K562 (cell line): ENCODE results near the gene ZYG11A. TPM values are rescaled to one million over a fixed set of nuclear protein-coding genes. Genes with fewer than 3 reads are reported as not detected.

Experiments
- ATAC-seq: fragments of 200-7000 bp; cut with Tn5 transposase; 3 replicates; pipeline ENCODE4 v1.9.1; 2020; ENCODE audit warnings: moderate library complexity
- BruUV-seq: library from RNA; stranded (reverse); fragments of 400-500 nt; replicated peaks from 2 replicates; lab custom pipeline; 2021; lab: Mats Ljungman, UMichigan
- CTCF ChIA-PET: fragments of 300-600 bp; formaldehyde crosslinking; extraction: SDS; loops from one replicate; lab custom pipeline; 2021; ENCODE audit warnings: low intra/inter-chr PET ratio; lab: Yijun Ruan, JAX
- POLR2A ChIA-PET: fragments of 300-600, 350-650 bp; sonication (Branson Sonifier 250); formaldehyde crosslinking; extraction: SDS; loops from one replicate; lab custom pipeline; 2021; ENCODE audit warnings: antibody characterized with exemption, inconsistent platforms; lab: Yijun Ruan, JAX
- DNase-seq, 4 experiments: peaks; one replicate each; pipeline versions ENCODE4 v3.0.0 to v3.0.0-alpha.2; 2011 to 2018; ENCODE audit warnings: low spot score in 3 of 4, mixed read lengths in 3 of 4; ENCODE audit errors: extremely low read depth in 1 of 4
- FAIRE-seq: peaks from 2 replicates; lab custom pipeline; 2011; peaks lifted over from hg19 to GRCh38; lab: Jason Lieb, UNC
- H2AFZ ChIP-seq: 2 replicates; pipeline ENCODE4 v1.6.0; 2011; ENCODE audit warnings: low read depth, low read length, control low read depth, inconsistent platforms
- H3K27ac ChIP-seq: fragments of 200-600 bp; 3 replicates; pipeline ENCODE4 v1.8.0; 2011; ENCODE audit warnings: low read depth, mild to moderate bottlenecking, control low read depth, inconsistent platforms, low read length, moderate library complexity, mixed read lengths; ENCODE audit errors: extremely low read depth
- H3K27me3 ChIP-seq, 2 experiments: fragments of 300-600 bp in 1 of 2; 2 replicates in 1 of 2; 3 replicates in 1 of 2; pipeline versions ENCODE4 v1.6.0 to v1.8.0; 2011; ENCODE audit warnings: inconsistent platforms in 2 of 2, low read length in 2 of 2, mild to moderate bottlenecking in 1 of 2, mixed read lengths in 1 of 2, moderate library complexity in 1 of 2; ENCODE audit not compliant: control insufficient read depth in 2 of 2, insufficient read depth in 2 of 2
- H3K36me3 ChIP-seq: fragments of 300-600 bp; 3 replicates; pipeline ENCODE4 v1.8.0; 2011; ENCODE audit warnings: mild to moderate bottlenecking, low read length, inconsistent platforms; ENCODE audit not compliant: control insufficient read depth, insufficient read depth
- H3K4me1 ChIP-seq, 2 experiments: fragments of 200-600 bp in 1 of 2; replicated peaks in 1 of 2; 2 replicates in 1 of 2; 3 replicates in 1 of 2; pipeline versions ENCODE4 v1.5.1 to v1.8.0; 2011; ENCODE audit warnings: inconsistent platforms in 2 of 2, low read length in 2 of 2, mild to moderate bottlenecking in 1 of 2, mixed read lengths in 1 of 2, moderate library complexity in 1 of 2; ENCODE audit not compliant: control insufficient read depth in 2 of 2, insufficient read depth in 2 of 2
- H3K4me2 ChIP-seq: 2 replicates; pipeline ENCODE4 v1.6.1; 2011; ENCODE audit warnings: low read length, control low read depth, inconsistent platforms, mixed read lengths; ENCODE audit not compliant: insufficient read depth
- H3K4me3 ChIP-seq: fragments of 200-600 bp; sonication (generic), shearing (Covaris generic); 2 replicates; pipeline ENCODE4 v1.5.1; 2016; ENCODE audit warnings: control low read depth, inconsistent platforms
- H3K79me2 ChIP-seq: fragments of 200-600 bp; 3 replicates; pipeline ENCODE4 v1.8.0; 2011; ENCODE audit warnings: low read length, inconsistent platforms; ENCODE audit not compliant: control insufficient read depth, insufficient read depth
- H3K9ac ChIP-seq, 2 experiments: 2 replicates each; pipeline versions ENCODE4 v1.6.0 to v1.6.1; 2011; ENCODE audit warnings: low read depth in 2 of 2, low read length in 2 of 2, control low read depth in 1 of 2, inconsistent platforms in 1 of 2, mild to moderate bottlenecking in 1 of 2, mixed read lengths in 1 of 2; ENCODE audit not compliant: insufficient read depth in 1 of 2
- H3K9me1 ChIP-seq: one replicate; pipeline ENCODE4 v1.6.0; 2011; ENCODE audit warnings: inconsistent platforms, mild to moderate bottlenecking, low read length, moderate library complexity; ENCODE audit not compliant: control insufficient read depth, insufficient read depth
- H3K9me3 ChIP-seq: replicated peaks from 2 replicates; pipeline ENCODE4 v1.5.1; 2011; ENCODE audit warnings: low read depth, low read length, inconsistent platforms; ENCODE audit not compliant: control insufficient read depth, insufficient read depth
- H4K20me1 ChIP-seq: replicated peaks from 2 replicates; pipeline ENCODE4 v1.6.1; 2011; ENCODE audit warnings: low read length, inconsistent platforms, mixed read lengths; ENCODE audit not compliant: control insufficient read depth, insufficient read depth
- CTBP1 ChIP-seq: fragments of 450-650 bp; IDR thresholded peaks from 2 replicates; pipeline ENCODE4 v1.6.1; 2016; ENCODE audit warnings: borderline replicate concordance
- KDM4B ChIP-seq, 2 experiments: fragments of 450-650 bp in 1 of 2; sonication (generic) in 1 of 2; IDR thresholded peaks; 2 replicates each; pipeline ENCODE4 v1.6.1; 2016 to 2017; ENCODE audit warnings: borderline replicate concordance in 2 of 2, antibody characterized with exemption in 1 of 2, low read depth in 1 of 2, mild to moderate bottlenecking in 1 of 2
- NKRF ChIP-seq: fragments of 450-650 bp; IDR thresholded peaks from 2 replicates; pipeline ENCODE4 v1.6.1; 2016; ENCODE audit warnings: borderline replicate concordance
- ZNF592 ChIP-seq: fragments of 450-650 bp; IDR thresholded peaks from 2 replicates; pipeline ENCODE4 v1.6.1; 2017; ENCODE audit warnings: antibody characterized with exemption, mild to moderate bottlenecking
- ZNF696 ChIP-seq: fragments of 250-450 bp; sonication (Bioruptor Pico); conservative IDR thresholded peaks from 2 replicates; pipeline ENCODE4 v1.4.0; 2020; ENCODE audit warnings: mild to moderate bottlenecking, moderate library complexity
- WGBS: fragments of 100-300 bp; shearing (Covaris generic); methylation state at CpG from one replicate; pipeline ENCODE4 v1.1.6; 2016; ENCODE audit warnings: low coverage, mixed read lengths; ENCODE audit not compliant: insufficient coverage; ENCODE audit errors: missing lambda C conversion rate; 5-methylcytosine and 5-hydroxymethylcytosine counted together
- in situ Hi-C: fragments of 300-500 bp; cut with MboI; formaldehyde crosslinking; loops from 4 replicates; pipeline ENCODE4 v1.15.0; 2018; ENCODE audit warnings: inconsistent platforms, mixed read lengths
- intact Hi-C: fragments of 100-400 bp; cut with micrococcal nuclease; formaldehyde crosslinking; loops from 2 replicates; pipeline ENCODE4 v1.14.2; 2022
- polyA plus RNA-seq, 8 experiments: library from polyadenylated mRNA; depleted of rRNA in 4 of 8; stranded (reverse) in 5 of 8; unstranded in 3 of 8; fragments of >200 nt; fragmentation: Nextera tagmentation in 2 of 8; fragmentation: Illumina TruSeq in 1 of 8; extraction: Ambion mirVana in 2 of 8; extraction: Trizol in 1 of 8; gene quantifications; 2 replicates each; pipeline versions ENCODE4 v1.2.1 to v1.2.3, GENCODE V29; 2011 to 2014; ENCODE audit warnings: inconsistent platforms in 1 of 8, missing spikeins in 1 of 8
- total RNA-seq, 7 experiments: library from RNA; depleted of rRNA in 6 of 7; stranded (reverse); fragments of >200 nt in 6 of 7; fragmentation: Illumina TruSeq in 2 of 7; extraction: Trizol in 2 of 7; gene quantifications; 2 replicates each; pipeline versions ENCODE4 v1.2.1 to v1.2.3, GENCODE V29; 2011 to 2021; ENCODE audit warnings: low replicate concordance in 1 of 7

The ZYG11A gene
- total and polyA plus RNA-seq, 9 of the 15 experiments (the other 6 are each of a cell fraction or from before 2014, with no cell fraction given): 4.5 to 21.9 (median 14.0) TPM

- Histone ChIP-seq H3K9me3 (no peaks in the 10 kb centered on the region), H3K4me2 (peak overlapping the region; percentile 73), H3K9me1 (no peaks in the 10 kb centered on the region), H2AFZ (peak overlapping the region; percentile 85), H3K36me3 (no peaks in the 10 kb centered on the region), H4K20me1 (no peaks in the 10 kb centered on the region), H3K4me1 (peaks cover 2 to 21% of the 10 kb centered on the region in 2 experiments; a peak in 2 of 5 replicates), H3K79me2 (peaks cover 2% of the 10 kb centered on the region; the same call in 1 of the 3 replicates), H3K4me3 (peak overlapping the region; percentile 53)
- ATAC-seq: peak; percentile 62
- ChIA-PET CTCF (no interaction called here), POLR2A (interaction anchor here (1.0 to 1.5 kb wide), 2 partner anchors 10 to 14 kb away, joined by 3 to 6 read pairs; no protein-coding TSS in a partner anchor)
- BruUV-seq: no TSS peak
- WGBS: 32% methylated on average over 15 of the region's 15 CpGs
- DNase-seq: no peak
- intact Hi-C loops: no loop called here
- TF ChIP-seq ZNF592: no peak
- no peak for TF ChIP-seq NKRF
- TF ChIP-seq ZNF696: no peak
- no peak for TF ChIP-seq KDM4B (IDR thresholded peaks at IDR 0.05; ENCODE audit: borderline replicate concordance in 2 of 2, low read depth in 1 of 2)
- TF ChIP-seq CTBP1: peak; percentile 27; the same call in 1 of the 2 replicates
- TF ChIP-seq, all 486 proteins: peak for 1
- FAIRE-seq: peak; percentile 15
- no peaks in the 10 kb centered on the region; a peak in 1 of 5 replicates for H3K27me3 ChIP-seq
- in situ Hi-C loops: no loop called here
- peak overlapping the region; percentile 68 to 95 for H3K9ac ChIP-seq
- no peak overlapping the region; the same call in 2 of the 3 replicates for H3K27ac ChIP-seq
These were observed 85.5 kb downstream of the ZYG11A start for GRCh38 chr1:52928015-52928404.
